HG02840 (cell line): ENCODE results near the gene RABGAP1L.
"Not testable (repeated sequence)": the region's sequence is repeated elsewhere in the genome, so short reads cannot be mapped to it uniquely, and the experiment has no call there.

ENCODE experiments used
- ATAC-seq: cut with Tn5 transposase; IDR thresholded peaks from one replicate; pipeline ENCODE4 v1.9.1; 2021; ENCODE audit warnings: mild to moderate bottlenecking, moderate library complexity, moderate number of reproducible peaks; ENCODE audit not compliant: unreplicated experiment, low FRiP score

Gene RABGAP1L

GRCh38 chr1:174417921-174418320, 258.6 kb downstream of the RABGAP1L start:
- no peak for ATAC-seq

- ATAC-seq: no peak
These were observed 265.8 kb downstream of the RABGAP1L start for GRCh38 chr1:174425121-174425520.

- no peak for ATAC-seq
These were observed 266.8 kb downstream of the RABGAP1L start for GRCh38 chr1:174426153-174426552.

GRCh38 chr1:174428033-174428432, 268.7 kb downstream of the RABGAP1L start:
- ATAC-seq: no peak

- no peak for ATAC-seq
These were observed 269.4 kb downstream of the RABGAP1L start for GRCh38 chr1:174428739-174429138.

- no peak for ATAC-seq
These were observed 274.1 kb downstream of the RABGAP1L start for GRCh38 chr1:174433451-174433850.

- ATAC-seq: no peak
These were observed 286.0 kb downstream of the RABGAP1L start for GRCh38 chr1:174445351-174445750.

GRCh38 chr1:174445817-174446216, 286.5 kb downstream of the RABGAP1L start:
- no peak for ATAC-seq

GRCh38 chr1:174447866-174448530, 288.7 kb downstream of the RABGAP1L start, which contains the start of gene GPR52:
Gene GPR52 (plus strand): TSS chr1:174447964. CDS start chr1:174448112, 148 bp downstream.
- ATAC-seq: no peak

- no peak for ATAC-seq
These were observed 289.2 kb downstream of the RABGAP1L start for GRCh38 chr1:174448531-174448883.

GRCh38 chr1:174448974-174449373, 289.7 kb downstream of the RABGAP1L start:
- ATAC-seq: no peak

GRCh38 chr1:174451408-174451807, 292.1 kb downstream of the RABGAP1L start:
- ATAC-seq: no peak

GRCh38 chr1:174465855-174466254, 306.5 kb downstream of the RABGAP1L start:
- ATAC-seq: no peak

GRCh38 chr1:174466607-174467006, 307.3 kb downstream of the RABGAP1L start:
- ATAC-seq: no peak

- ATAC-seq: no peak
These were observed 309.7 kb downstream of the RABGAP1L start for GRCh38 chr1:174469052-174469451.

GRCh38 chr1:174469687-174470086, 310.4 kb downstream of the RABGAP1L start:
- ATAC-seq: no peak

GRCh38 chr1:174479281-174479680, 320.0 kb downstream of the RABGAP1L start:
- no peak for ATAC-seq

- ATAC-seq: no peak
These were observed 321.0 kb downstream of the RABGAP1L start for GRCh38 chr1:174480324-174480723.

- ATAC-seq: no peak
These were observed 332.3 kb downstream of the RABGAP1L start for GRCh38 chr1:174491606-174492005.

GRCh38 chr1:174497478-174497877, 338.2 kb downstream of the RABGAP1L start:
- no peak for ATAC-seq

GRCh38 chr1:174516755-174517154, 357.4 kb downstream of the RABGAP1L start:
- ATAC-seq: not testable (repeated sequence)

GRCh38 chr1:174519844-174520243, 360.5 kb downstream of the RABGAP1L start:
- ATAC-seq: no peak

GRCh38 chr1:174531751-174532150, 372.4 kb downstream of the RABGAP1L start:
- no peak for ATAC-seq
